Measurements from ENCODE around the gene MDGA2. TPM values are rescaled to one million over a fixed set of nuclear protein-coding genes. Genes with fewer than 3 reads are reported as not detected.

Gene MDGA2
- total and polyA plus RNA-seq, 2 of the 13 experiments (the other 11 are each of a cell fraction or from before 2014, with no cell fraction given): not detected

GRCh38 chr14:47189911-47190484, 485.4 kb downstream of the MDGA2 start:
- Histone ChIP-seq H4K20me1 (ENCODE audit: insufficient read depth, low read length) (no peaks in the 10 kb centered on the region), H3K27ac (ENCODE audit: extremely low read length, insufficient read depth, low read length) (no peak overlapping the region), H3K4me2 (ENCODE audit: low read depth, low read length) (no peak overlapping the region), H3K9ac (ENCODE audit: insufficient read depth, low read depth, low read length) (no peak overlapping the region), H3K9me3 (ENCODE audit: low read length) (no peaks in the 10 kb centered on the region), H2AFZ (ENCODE audit: low read length) (no peak overlapping the region), H3K36me3 (replicated peaks in 1 of 2; ENCODE audit: control insufficient read depth in 1 of 2, insufficient read depth in 2 of 2, low read length in 2 of 2) (no peaks in the 10 kb centered on the region), H3K4me1 (ENCODE audit: insufficient read depth, low read length) (no peaks in the 10 kb centered on the region), H3K4me3 (replicated peaks in 1 of 3; ENCODE audit: insufficient read depth in 1 of 3, low read depth in 2 of 3, low read length in 3 of 3) (no peak overlapping the region), H3K79me2 (ENCODE audit: insufficient read depth, low read length) (no peaks in the 10 kb centered on the region), H3K27me3 (ENCODE audit: control insufficient read depth in 1 of 2, insufficient read depth in 2 of 2, low read length in 2 of 2) (no peaks in the 10 kb centered on the region)
- in situ Hi-C loops (cut with HindIII; ENCODE audit: extremely low pct_ligation_motif_present, low pct_unique_long_range_greater_than_20kb): no loop called here
- CTCF ChIA-PET (ENCODE audit: low intra/inter-chr PET ratio, low total read pairs): no interaction called here
- POLR2A ChIA-PET: no interaction called here
- TF ChIP-seq NFKBIZ (CRISPR knock-in tag; IDR thresholded peaks at IDR 0.05) (no peak), KMT2A (CRISPR knock-in tag; IDR thresholded peaks at IDR 0.05) (no peak), KLF6 (CRISPR knock-in tag; IDR thresholded peaks at IDR 0.05) (no peak), SMYD3 (CRISPR knock-in tag; IDR thresholded peaks at IDR 0.05) (no peak), ZNF335 (CRISPR knock-in tag; IDR thresholded peaks at IDR 0.05) (no peak)
- TF ChIP-seq, protein P1, sequence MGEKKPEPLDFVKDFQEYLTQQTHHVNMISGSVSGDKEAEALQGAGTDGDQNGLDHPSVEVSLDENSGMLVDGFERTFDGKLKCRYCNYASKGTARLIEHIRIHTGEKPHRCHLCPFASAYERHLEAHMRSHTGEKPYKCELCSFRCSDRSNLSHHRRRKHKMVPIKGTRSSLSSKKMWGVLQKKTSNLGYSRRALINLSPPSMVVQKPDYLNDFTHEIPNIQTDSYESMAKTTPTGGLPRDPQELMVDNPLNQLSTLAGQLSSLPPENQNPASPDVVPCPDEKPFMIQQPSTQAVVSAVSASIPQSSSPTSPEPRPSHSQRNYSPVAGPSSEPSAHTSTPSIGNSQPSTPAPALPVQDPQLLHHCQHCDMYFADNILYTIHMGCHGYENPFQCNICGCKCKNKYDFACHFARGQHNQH (CRISPR knock-in tag; IDR thresholded peaks at IDR 0.05): no peak
- ATAC-seq (no peak), DNase-seq (ENCODE audit: low spot score) (no peak), FAIRE-seq (no peak)
- no TSS peak for BruUV-seq (replicated peaks)
- intact Hi-C loops (cut with micrococcal nuclease; ENCODE audit: unreplicated experiment): no loop called here
- WGBS (ENCODE audit: low lambda C conversion rate): 1% methylated on average over 5 of the region's 5 CpGs

GRCh38 chr14:47186486-47186885, 488.9 kb downstream of the MDGA2 start:
- H3K4me3 ChIP-seq (replicated peaks in 1 of 3; ENCODE audit: insufficient read depth in 1 of 3, low read depth in 2 of 3, low read length in 3 of 3): no peak overlapping the region
- TF ChIP-seq ZNF317 (CRISPR knock-in tag; IDR thresholded peaks at IDR 0.05): no peak
- no peak for TF ChIP-seq ZNF670 (CRISPR knock-in tag; IDR thresholded peaks at IDR 0.05; ENCODE audit: borderline replicate concordance)
- no peak for TF ChIP-seq SRSF9 (IDR thresholded peaks at IDR 0.05; ENCODE audit: borderline replicate concordance, insufficient read depth, low read depth, low read length, poor library complexity, severe bottlenecking)
- no peak for TF ChIP-seq ZNF292 (CRISPR knock-in tag; IDR thresholded peaks at IDR 0.05; ENCODE audit: borderline replicate concordance, low read depth)

More at GRCh38 chr14:47186486-47186885, 488.9 kb downstream of the MDGA2 start:
- Histone ChIP-seq H3K4me1 (ENCODE audit: insufficient read depth, low read length) (no peaks in the 10 kb centered on the region), H3K27ac (ENCODE audit: extremely low read length, insufficient read depth, low read length) (no peak overlapping the region), H3K4me2 (ENCODE audit: low read depth, low read length) (no peak overlapping the region), H3K36me3 (replicated peaks in 1 of 2; ENCODE audit: control insufficient read depth in 1 of 2, insufficient read depth in 2 of 2, low read length in 2 of 2) (no peaks in the 10 kb centered on the region), H2AFZ (ENCODE audit: low read length) (no peak overlapping the region), H3K27me3 (ENCODE audit: control insufficient read depth in 1 of 2, insufficient read depth in 2 of 2, low read length in 2 of 2) (no peaks in the 10 kb centered on the region), H3K9ac (ENCODE audit: insufficient read depth, low read depth, low read length) (no peak overlapping the region), H4K20me1 (ENCODE audit: insufficient read depth, low read length) (no peaks in the 10 kb centered on the region), H3K79me2 (ENCODE audit: insufficient read depth, low read length) (no peaks in the 10 kb centered on the region), H3K9me3 (ENCODE audit: low read length) (no peaks in the 10 kb centered on the region)
- ChIA-PET CTCF (ENCODE audit: low intra/inter-chr PET ratio, low total read pairs) (no interaction called here), POLR2A (no interaction called here)
- 0% methylated on average over 2 of the region's 2 CpGs for WGBS (ENCODE audit: low lambda C conversion rate)
- in situ Hi-C loops (cut with HindIII; ENCODE audit: extremely low pct_ligation_motif_present, low pct_unique_long_range_greater_than_20kb) (no loop called here), intact Hi-C loops (cut with micrococcal nuclease; ENCODE audit: unreplicated experiment) (no loop called here)
- ATAC-seq (no peak), FAIRE-seq (no peak), DNase-seq (ENCODE audit: low spot score) (no peak)
- BruUV-seq (replicated peaks): no TSS peak

Data from HepG2 (cell line).